SK-N-SH (cell line): ENCODE results near the gene NEK10. TPM values are rescaled to one million over a fixed set of nuclear protein-coding genes. Genes with fewer than 3 reads are reported as not detected.
A peak's percentile ranks its signal among the peaks of the same experiment; 100 is the strongest.

Experiments
- CTCF ChIA-PET: fragments of 300-600, 350-600 bp; formaldehyde crosslinking; extraction: SDS; loops from one replicate; lab custom pipeline; 2021; lab: Yijun Ruan, JAX
- POLR2A ChIA-PET: fragments of 350-600 bp; sonication (Branson Sonifier 250); formaldehyde crosslinking; extraction: SDS; loops from one replicate; lab custom pipeline; 2020; ENCODE audit warnings: antibody characterized with exemption, inconsistent platforms; lab: Yijun Ruan, JAX
- DNase-seq: peaks from one replicate; pipeline ENCODE4 v3.0.0; 2012
- H2AFZ ChIP-seq: fragments of 200-600 bp; sonication (generic); 2 replicates; pipeline ENCODE4 v1.8.1; 2016; ENCODE audit warnings: antibody characterized with exemption, mild to moderate bottlenecking, low read depth
- H3F3A ChIP-seq: fragments of 200-600 bp; sonication (generic); replicated peaks from 2 replicates; pipeline ENCODE3; 2016; ENCODE audit warnings: antibody characterized with exemption, mild to moderate bottlenecking; ENCODE audit not compliant: insufficient read depth
- H3K27ac ChIP-seq, 2 experiments: fragments of 200-500 bp in 1 of 2; fragments of 200-600 bp in 1 of 2; sonication (Bioruptor generic) in 1 of 2; sonication (generic), shearing (Covaris generic) in 1 of 2; 2 replicates each; pipeline versions ENCODE4 v1.5.1 to v1.6.1; 2014 to 2016; ENCODE audit warnings: low read depth in 2 of 2, inconsistent platforms in 1 of 2, low read length in 1 of 2, mild to moderate bottlenecking in 1 of 2, mixed read lengths in 1 of 2
- H3K27me3 ChIP-seq: fragments of 200-600 bp; sonication (generic), shearing (Covaris generic); 2 replicates; pipeline ENCODE4 v1.6.1; 2016; ENCODE audit warnings: mixed run types; ENCODE audit not compliant: insufficient read depth
- H3K36me3 ChIP-seq, 2 experiments: fragments of 200-500 bp in 1 of 2; fragments of 200-600 bp in 1 of 2; sonication (Bioruptor generic) in 1 of 2; sonication (generic) in 1 of 2; replicated peaks in 1 of 2; 2 replicates each; pipeline versions ENCODE3 to v1.5.1; 2014 to 2016; ENCODE audit warnings: low read length in 1 of 2, mild to moderate bottlenecking in 1 of 2; ENCODE audit not compliant: insufficient read depth in 2 of 2, control insufficient read depth in 1 of 2
- H3K4me1 ChIP-seq, 2 experiments: fragments of 200-500 bp in 1 of 2; fragments of 200-600 bp in 1 of 2; sonication (Bioruptor generic) in 1 of 2; sonication (generic), shearing (Covaris generic) in 1 of 2; 2 replicates each; pipeline versions ENCODE4 v1.5.1 to v1.6.1; 2014 to 2016; ENCODE audit warnings: low read depth in 1 of 2, low read length in 1 of 2, mixed run types in 1 of 2; ENCODE audit not compliant: insufficient read depth in 2 of 2, control insufficient read depth in 1 of 2
- H3K4me2 ChIP-seq: fragments of 200-600 bp; sonication (generic), shearing (Covaris generic); 2 replicates; pipeline ENCODE4 v1.6.1; 2017; ENCODE audit warnings: mixed run types
- H3K4me3 ChIP-seq, 2 experiments: fragments of 200-500 bp in 1 of 2; fragments of 200-600 bp in 1 of 2; sonication (Bioruptor generic) in 1 of 2; sonication (generic), shearing (Covaris generic) in 1 of 2; 2 replicates each; pipeline versions ENCODE4 v1.5.1 to v1.8.1; 2014 to 2016; ENCODE audit warnings: low read depth in 2 of 2, inconsistent platforms in 1 of 2, low read length in 1 of 2, mild to moderate bottlenecking in 1 of 2, mixed read lengths in 1 of 2, moderate library complexity in 1 of 2
- H3K79me2 ChIP-seq: fragments of 200-600 bp; sonication (generic); 2 replicates; pipeline ENCODE4 v1.8.1; 2017; ENCODE audit warnings: mild to moderate bottlenecking; ENCODE audit not compliant: insufficient read depth
- H3K9ac ChIP-seq: fragments of 200-600 bp; sonication (generic); 2 replicates; pipeline ENCODE4 v1.6.1; 2017; ENCODE audit warnings: mixed run types
- H3K9me2 ChIP-seq: fragments of 200-600 bp; sonication (generic); 2 replicates; pipeline ENCODE4 v1.6.1; 2017; ENCODE audit warnings: mixed run types
- H3K9me3 ChIP-seq: fragments of 200-600 bp; sonication (generic); 2 replicates; pipeline ENCODE4 v1.6.1; 2017; ENCODE audit warnings: mixed run types, mild to moderate bottlenecking, moderate library complexity
- H4K20me1 ChIP-seq: fragments of 200-600 bp; sonication (generic); 2 replicates; pipeline ENCODE4 v1.6.1; 2017; ENCODE audit warnings: mild to moderate bottlenecking, mixed run types; ENCODE audit not compliant: insufficient read depth
- EP300 ChIP-seq, 2 experiments: IDR thresholded peaks; 2 replicates each; pipeline versions ENCODE4 v1.4.0 to v1.6.1; 2012; ENCODE audit warnings: borderline replicate concordance in 1 of 2, low read depth in 1 of 2, low read length in 1 of 2
- FOSL2 ChIP-seq: IDR thresholded peaks from 2 replicates; pipeline ENCODE4 v1.4.0; 2012; ENCODE audit warnings: low read depth, mild to moderate bottlenecking, moderate library complexity, borderline replicate concordance
- FOXM1 ChIP-seq: IDR thresholded peaks from 2 replicates; pipeline ENCODE4 v1.4.0; 2012; ENCODE audit warnings: low read depth, mild to moderate bottlenecking
- GABPA ChIP-seq: IDR thresholded peaks from 2 replicates; pipeline ENCODE4 v1.4.0; 2012; ENCODE audit warnings: low read depth, mild to moderate bottlenecking
- JUND ChIP-seq: IDR thresholded peaks from 2 replicates; pipeline ENCODE4 v1.4.0; 2012
- MEF2A ChIP-seq: IDR thresholded peaks from 2 replicates; pipeline ENCODE4 v1.4.0; 2012; ENCODE audit warnings: low read depth, borderline replicate concordance
- MXI1 ChIP-seq: IDR thresholded peaks from 2 replicates; pipeline ENCODE4 v1.6.1; 2012; ENCODE audit warnings: mild to moderate bottlenecking, low read depth, low read length, improper control_type of control experiment
- NFIC ChIP-seq: IDR thresholded peaks from 2 replicates; pipeline ENCODE4 v1.4.0; 2012; ENCODE audit warnings: borderline replicate concordance
- NRF1 ChIP-seq: IDR thresholded peaks from 2 replicates; pipeline ENCODE4 v1.6.1; 2012; ENCODE audit warnings: low read depth, mild to moderate bottlenecking, low read length
- PBX3 ChIP-seq: IDR thresholded peaks from 2 replicates; pipeline ENCODE4; 2012
- POLR2AphosphoS5 ChIP-seq: IDR thresholded peaks from 2 replicates; pipeline ENCODE4 v1.6.1; 2012; ENCODE audit warnings: low read depth, low read length
- RCOR1 ChIP-seq: fragments of 150-350 bp; IDR thresholded peaks from 2 replicates; pipeline ENCODE4 v1.6.1; 2017; ENCODE audit warnings: antibody characterized with exemption, low read length
- RFX5 ChIP-seq: IDR thresholded peaks from 2 replicates; pipeline ENCODE4 v1.6.1; 2012; ENCODE audit warnings: mild to moderate bottlenecking, improper control_type of control experiment, low read length
- RXRA ChIP-seq: IDR thresholded peaks from 2 replicates; pipeline ENCODE4 v1.4.0; 2012; ENCODE audit warnings: low read depth, mild to moderate bottlenecking, borderline replicate concordance
- SIN3A ChIP-seq: IDR thresholded peaks from 2 replicates; pipeline ENCODE4 v1.6.1; 2012; ENCODE audit warnings: low read depth, mild to moderate bottlenecking, low read length, moderate library complexity, borderline replicate concordance
- SMC3 ChIP-seq: IDR thresholded peaks from 2 replicates; pipeline ENCODE4 v1.6.1; 2012; ENCODE audit warnings: low read depth, low read length, improper control_type of control experiment
- TCF12 ChIP-seq: IDR thresholded peaks from 2 replicates; pipeline ENCODE4 v1.4.0; 2012
- TEAD4 ChIP-seq: IDR thresholded peaks from 2 replicates; pipeline ENCODE4 v1.4.0; 2012; ENCODE audit warnings: mild to moderate bottlenecking, borderline replicate concordance; ENCODE audit not compliant: insufficient read depth
- USF1 ChIP-seq: IDR thresholded peaks from 2 replicates; pipeline ENCODE4 v1.4.0; 2012; ENCODE audit warnings: low read depth, borderline replicate concordance
- USF2 ChIP-seq: fragments of 150-350 bp; IDR thresholded peaks from 2 replicates; pipeline ENCODE4 v1.6.1; 2017; ENCODE audit warnings: antibody characterized with exemption, low read length, low read depth, borderline replicate concordance
- YY1 ChIP-seq: IDR thresholded peaks from 2 replicates; pipeline ENCODE4 v1.4.0; 2012; ENCODE audit warnings: low read depth, mild to moderate bottlenecking
- WGBS: methylation state at CpG from one replicate; pipeline ENCODE4 v1.1.6; 2017; ENCODE audit warnings: low lambda C conversion rate; 5-methylcytosine and 5-hydroxymethylcytosine counted together
- polyA plus RNA-seq, 3 experiments: library from polyadenylated mRNA; depleted of rRNA; stranded (reverse); fragments of >200 nt; gene quantifications; 2 replicates each; pipeline ENCODE4 v1.2.3, GENCODE V29; 2012
- TF ChIP-seq, protein P1 (sequence below): IDR thresholded peaks from 2 replicates; pipeline ENCODE4 v1.4.0; 2012; ENCODE audit warnings: low read depth
- TF ChIP-seq, protein P2 (sequence below): IDR thresholded peaks from 2 replicates; pipeline ENCODE4 v1.4.0; 2012; ENCODE audit warnings: low read depth, borderline replicate concordance

Gene NEK10
- polyA plus RNA-seq, 1 of the 3 experiments (the other 2 are of a cell fraction): 1.0 TPM

DNA sequence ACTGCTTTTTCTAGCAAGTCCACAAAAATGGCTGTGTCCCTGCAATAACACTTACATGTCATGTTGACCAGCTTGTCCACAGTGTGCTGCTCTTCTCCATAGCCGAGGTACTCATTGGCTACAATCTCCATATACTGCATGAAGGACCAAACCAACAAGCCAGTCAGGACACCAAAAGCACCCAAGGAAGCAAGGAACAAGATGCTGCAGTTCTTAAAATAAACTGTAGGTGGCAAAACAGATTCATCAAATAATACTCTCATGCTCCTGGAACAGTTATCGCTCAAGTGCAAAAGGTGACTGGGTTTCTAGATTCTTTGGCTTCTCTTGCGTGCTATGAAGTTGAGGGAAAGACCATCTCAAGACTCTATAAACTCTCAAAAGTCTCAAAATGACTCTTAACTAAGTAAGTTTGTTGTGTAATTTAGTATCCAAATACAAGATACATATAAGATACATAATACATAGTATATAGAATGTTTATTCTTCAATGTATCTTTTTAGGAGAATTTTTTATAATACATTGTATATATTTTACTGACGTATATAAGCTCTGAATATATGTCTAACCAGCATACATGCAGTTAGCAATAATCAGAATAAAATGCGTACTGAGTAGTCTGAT, 57.0 kb downstream of the NEK10 start (continued):
- TF ChIP-seq, protein P1, sequence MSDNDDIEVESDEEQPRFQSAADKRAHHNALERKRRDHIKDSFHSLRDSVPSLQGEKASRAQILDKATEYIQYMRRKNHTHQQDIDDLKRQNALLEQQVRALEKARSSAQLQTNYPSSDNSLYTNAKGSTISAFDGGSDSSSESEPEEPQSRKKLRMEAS: no peak
- TF ChIP-seq NRF1 (no peak), SMC3 (peak; percentile 64)

DNA sequence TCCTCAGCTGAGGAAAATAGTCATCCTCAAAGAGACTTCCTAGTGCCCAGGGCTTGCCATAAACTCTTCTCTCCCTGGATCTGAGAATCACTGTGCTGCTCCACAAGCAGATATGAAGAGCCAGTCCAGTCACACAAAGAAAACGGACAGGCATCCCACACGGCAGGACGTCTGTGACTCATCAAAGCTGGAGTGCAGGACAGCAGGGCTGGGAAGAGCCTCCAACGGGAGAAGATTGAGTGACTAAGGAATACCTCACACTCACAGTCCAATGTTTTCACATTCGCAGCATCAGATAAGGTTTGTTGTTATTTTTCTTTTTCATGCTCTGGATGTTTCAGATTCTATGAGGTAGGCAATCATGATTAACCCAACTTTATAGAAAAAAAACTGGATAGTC, 57.8 kb downstream of the NEK10 start:
- H3K36me3 ChIP-seq: no peaks in the 10 kb centered on the region
- peaks cover 0 to 5% of the 10 kb centered on the region in 2 experiments; a peak in 1 of 4 replicates for H3K4me1 ChIP-seq
- peaks cover 23% of the 10 kb centered on the region for H3F3A ChIP-seq
- peak overlapping the region; percentile 21; the same call in 1 of the 2 replicates for H3K4me2 ChIP-seq
- peak overlapping the region; percentile 5 to 90; a peak in 3 of 4 replicates for H3K27ac ChIP-seq
- 6% methylated on average over 5 of the region's 5 CpGs for WGBS
- peak; percentile 4 for DNase-seq
- H3K79me2 ChIP-seq: no peaks in the 10 kb centered on the region
- no peaks in the 10 kb centered on the region for H3K9me2 ChIP-seq
- ChIA-PET CTCF (interaction anchor here (0.6 to 2.6 kb wide), 10 partner anchors 8 to 999 kb away, joined by 3 to 15 read pairs (median 4); no protein-coding TSS in a partner anchor), POLR2A (no interaction called here)
- no peaks in the 10 kb centered on the region; the same call in 1 of the 2 replicates for H3K9me3 ChIP-seq
- H3K9ac ChIP-seq: peak overlapping the region; percentile 54; the same call in 1 of the 2 replicates
- peak overlapping the region; percentile 82 for H2AFZ ChIP-seq
- H3K4me3 ChIP-seq: no peak overlapping the region
- H4K20me1 ChIP-seq: no peaks in the 10 kb centered on the region
- no peaks in the 10 kb centered on the region for H3K27me3 ChIP-seq
- TF ChIP-seq GABPA: no peak
- no peak for TF ChIP-seq MEF2A
- peak; percentile 72; the same call in 1 of the 2 replicates for TF ChIP-seq POLR2AphosphoS5
- TF ChIP-seq USF2: no peak
- TF ChIP-seq SIN3A: peak; percentile 41; the same call in 1 of the 2 replicates
- TF ChIP-seq JUND: peak; percentile 89
- peak; percentile 93 for TF ChIP-seq PBX3
- TF ChIP-seq RXRA: peak; percentile 37; the same call in 1 of the 2 replicates
- TF ChIP-seq EP300 (IDR thresholded peaks at IDR 0.05; ENCODE audit: borderline replicate concordance in 1 of 2, low read depth in 1 of 2, low read length in 1 of 2): peak in 1 of 2 experiments; percentile 85; a peak in 1 of 4 replicates
- TF ChIP-seq USF1: no peak
- TF ChIP-seq YY1: no peak
- peak; percentile 94 for TF ChIP-seq TCF12
- TF ChIP-seq NFIC: peak; percentile 55; the same call in 1 of the 2 replicates
- TF ChIP-seq RFX5: no peak
- TF ChIP-seq, protein P1: peak; percentile 57; the same call in 1 of the 2 replicates
- no peak for TF ChIP-seq MXI1
- no peak for TF ChIP-seq SMC3
- TF ChIP-seq, protein P2, sequence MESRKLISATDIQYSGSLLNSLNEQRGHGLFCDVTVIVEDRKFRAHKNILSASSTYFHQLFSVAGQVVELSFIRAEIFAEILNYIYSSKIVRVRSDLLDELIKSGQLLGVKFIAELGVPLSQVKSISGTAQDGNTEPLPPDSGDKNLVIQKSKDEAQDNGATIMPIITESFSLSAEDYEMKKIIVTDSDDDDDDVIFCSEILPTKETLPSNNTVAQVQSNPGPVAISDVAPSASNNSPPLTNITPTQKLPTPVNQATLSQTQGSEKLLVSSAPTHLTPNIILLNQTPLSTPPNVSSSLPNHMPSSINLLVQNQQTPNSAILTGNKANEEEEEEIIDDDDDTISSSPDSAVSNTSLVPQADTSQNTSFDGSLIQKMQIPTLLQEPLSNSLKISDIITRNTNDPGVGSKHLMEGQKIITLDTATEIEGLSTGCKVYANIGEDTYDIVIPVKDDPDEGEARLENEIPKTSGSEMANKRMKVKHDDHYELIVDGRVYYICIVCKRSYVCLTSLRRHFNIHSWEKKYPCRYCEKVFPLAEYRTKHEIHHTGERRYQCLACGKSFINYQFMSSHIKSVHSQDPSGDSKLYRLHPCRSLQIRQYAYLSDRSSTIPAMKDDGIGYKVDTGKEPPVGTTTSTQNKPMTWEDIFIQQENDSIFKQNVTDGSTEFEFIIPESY: peak; percentile 57; the same call in 1 of the 2 replicates
- TF ChIP-seq FOSL2: peak; percentile 93
- TF ChIP-seq RCOR1: no peak
- 0 out of 2 replicates have a peak, but pooled peaks have one; percentile 35 for TF ChIP-seq FOXM1
- peak; percentile 82 for TF ChIP-seq TEAD4
